Gastroesophageal sphincter (tissue), 3 donors: ENCODE results near the gene TAS1R1.

Source experiments
- CTCF ChIP-seq, 4 experiments: fragments of 200-600 bp in 2 of 4; fragments of 450-650 bp in 2 of 4; sonication (generic) in 1 of 4; IDR thresholded peaks; one replicate each; pipeline ENCODE4 v1.5.1; 2017 to 2019; ENCODE audit warnings: antibody characterized with exemption in 4 of 4, mild to moderate bottlenecking in 2 of 4, moderate library complexity in 2 of 4
- POLR2A ChIP-seq, 2 donors: fragments of 450-650 bp; IDR thresholded peaks; one replicate each; pipeline ENCODE4 v1.6.1; 2017; ENCODE audit warnings: antibody characterized with exemption in 2 of 2, mild to moderate bottlenecking in 2 of 2, moderate library complexity in 1 of 2
- POLR2AphosphoS5 ChIP-seq: sonication (generic); formaldehyde crosslinking; IDR thresholded peaks from one replicate; pipeline ENCODE4 v1.6.1; 2017; ENCODE audit warnings: antibody characterized with exemption

- no peak for TF ChIP-seq CTCF (IDR thresholded peaks at IDR 0.05)
- TF ChIP-seq POLR2A (IDR thresholded peaks at IDR 0.05): no peak
- TF ChIP-seq POLR2AphosphoS5: no peak
Observed at GRCh38 chr1:6546326-6546725, 8.8 kb upstream of the TAS1R1 start.
